ENCODE data around the gene BHMT2.
A peak's percentile ranks its signal among the peaks of the same experiment; 100 is the strongest.

BHMT2 gene

DNA sequence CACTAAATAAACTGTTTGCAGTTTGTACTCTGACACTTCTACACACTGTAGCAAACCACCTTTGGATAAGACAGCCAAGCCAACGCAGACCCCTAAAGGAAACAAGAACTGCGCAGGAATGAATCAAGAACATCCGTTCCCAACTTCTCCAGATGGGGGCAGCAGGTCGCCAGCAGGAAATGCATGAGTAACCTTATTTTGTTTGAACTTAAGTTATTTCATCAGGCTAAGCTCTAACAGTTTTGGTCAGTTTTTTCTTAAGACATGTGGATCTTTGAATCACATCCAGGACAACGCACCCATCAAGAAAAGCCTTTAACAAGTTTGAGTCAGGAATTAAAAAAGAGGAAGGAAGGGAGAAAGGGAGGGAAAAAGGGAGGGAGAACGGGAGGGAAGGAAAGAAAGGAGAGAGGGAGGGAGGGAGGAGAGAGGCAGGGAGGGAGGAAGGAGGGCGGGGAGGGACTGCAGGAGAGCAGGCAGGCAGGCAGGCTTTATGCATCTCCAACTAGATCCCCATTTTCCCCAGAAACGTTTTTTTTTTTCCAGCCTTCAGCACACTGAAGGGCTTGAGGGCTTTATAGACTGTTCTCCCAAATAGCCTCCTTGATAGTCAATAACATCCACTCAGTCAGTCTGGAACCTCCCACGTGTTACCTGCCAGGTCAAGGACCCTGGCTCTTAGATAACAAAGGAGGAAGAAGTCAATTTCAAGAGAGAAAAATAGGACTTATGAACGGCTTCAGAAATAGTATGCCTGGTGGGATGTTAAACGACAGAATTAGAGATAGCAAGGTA, 64.3 kb downstream of the BHMT2 start:
- H3K4me3 ChIP-seq (ENCODE audit: low read length): peak overlapping the region; percentile 39
- peak; percentile 51 for DNase-seq (ENCODE audit: low read depth)
- peak; percentile 89 for TF ChIP-seq CTCF (conservative IDR thresholded peaks at IDR 0.05; ENCODE audit: low read depth, low read length)

- DNase-seq (ENCODE audit: low read depth): no peak
- TF ChIP-seq CTCF (conservative IDR thresholded peaks at IDR 0.05; ENCODE audit: low read depth, low read length): no peak
- no peak overlapping the region for H3K4me3 ChIP-seq (ENCODE audit: low read length)
Measured at GRCh38 chr5:79135790-79136553, 66.4 kb downstream of the BHMT2 start.

GRCh38 chr5:79136618-79137017, 67.1 kb downstream of the BHMT2 start:
- no peak for DNase-seq (ENCODE audit: low read depth)

More at GRCh38 chr5:79136618-79137017, 67.1 kb downstream of the BHMT2 start:
- no peak overlapping the region for H3K4me3 ChIP-seq (ENCODE audit: low read length)
- no peak for TF ChIP-seq CTCF (conservative IDR thresholded peaks at IDR 0.05; ENCODE audit: low read depth, low read length)
